Measurements from ENCODE around the gene FBXW11.

- TF ChIP-seq CTCF (conservative IDR thresholded peaks at IDR 0.05): no peak
- no peak for TF ChIP-seq EZH2 (IDR thresholded peaks at IDR 0.05; ENCODE audit: low read depth)
These were observed 40.2 kb downstream of the FBXW11 start for GRCh38 chr5:171966270-171966669.
